Kidney (tissue), 14 donors: ENCODE results near the gene COP1. TPM values are rescaled to one million over a fixed set of nuclear protein-coding genes. Genes with fewer than 3 reads are reported as not detected.

ENCODE experiments used
- DNase-seq, 5 donors: peaks; one replicate each; pipeline ENCODE4 v3.0.0-alpha.2; 2013 to 2020
- FAIRE-seq: peaks from 2 replicates; lab custom pipeline; 2012; peaks lifted over from hg19 to GRCh38; lab: Jason Lieb, UNC
- H3K27ac ChIP-seq, 2 donors: one replicate each; pipeline ENCODE4 v1.7.0; 2013; ENCODE audit warnings: low read depth in 2 of 2, low read length in 2 of 2, inconsistent platforms in 1 of 2
- H3K27me3 ChIP-seq: one replicate; pipeline ENCODE4 v1.7.1; 2013; ENCODE audit warnings: low read length, inconsistent platforms; ENCODE audit not compliant: control insufficient read depth, insufficient read depth
- H3K36me3 ChIP-seq, 3 donors: one replicate each; pipeline versions ENCODE4 v1.7.0 to v1.7.1; 2013; ENCODE audit warnings: low read length in 3 of 3, control low read depth in 1 of 3, inconsistent platforms in 1 of 3; ENCODE audit not compliant: insufficient read depth in 3 of 3, control insufficient read depth in 2 of 3
- H3K4me1 ChIP-seq, 3 donors: one replicate each; pipeline versions ENCODE4 v1.7.0 to v1.7.1; 2013; ENCODE audit warnings: low read length in 3 of 3, inconsistent platforms in 1 of 3, low read depth in 1 of 3; ENCODE audit not compliant: control insufficient read depth in 2 of 3, insufficient read depth in 2 of 3
- H3K4me3 ChIP-seq, 3 donors: one replicate each; pipeline versions ENCODE4 v1.7.0 to v1.8.1; 2013; ENCODE audit warnings: low read length in 3 of 3, control low read depth in 1 of 3, inconsistent platforms in 1 of 3
- H3K9ac ChIP-seq, 3 donors: one replicate each; pipeline versions ENCODE4 v1.7.0 to v1.7.1; 2013; ENCODE audit warnings: low read length in 3 of 3, control low read depth in 1 of 3, inconsistent platforms in 1 of 3
- H3K9me3 ChIP-seq, 3 donors: one replicate each; pipeline versions ENCODE4 v1.7.0 to v1.7.1; 2013; ENCODE audit warnings: low read length in 3 of 3, control low read depth in 1 of 3, inconsistent platforms in 1 of 3; ENCODE audit not compliant: control insufficient read depth in 2 of 3, insufficient read depth in 1 of 3
- CTCF ChIP-seq: IDR thresholded peaks from 3 replicates; pipeline ENCODE4 v1.5.1; 2012; ENCODE audit warnings: mild to moderate bottlenecking, moderate library complexity, borderline replicate concordance; ENCODE audit not compliant: insufficient read depth; ENCODE audit errors: extremely low read depth
- intact Hi-C: fragments of 100-400 bp; cut with DNase I; formaldehyde crosslinking; loops from one replicate; pipeline ENCODE4 v1.11.1; 2022
- polyA plus RNA-seq: library from polyadenylated mRNA; stranded (reverse); fragments of 350-450 nt; fragmentation: Illumina TruSeq; extraction: RNeasy Lipid Tissue Mini Kit (QIAGEN cat#74804); gene quantifications from one replicate; pipeline ENCODE4 v1.2.3, GENCODE V29; 2014; ENCODE audit warnings: low read depth, low replicate concordance; ENCODE audit not compliant: insufficient read depth
- total RNA-seq: library from RNA; stranded (reverse); fragmentation: NEBNext Ultra II Directional; extraction: Animal tissue kit (Norgen Biotek cat#: 25700); gene quantifications from one replicate; pipeline ENCODE4 v1.2.1, GENCODE V29; 2021
- donor health status: control.
- donor health status: control.
- donor health status: control.
- donor health status: control.
- donor health status: control.
- donor health status: DM: yes; HTN: yes; CAD: no.
- donor health status: Normal renal cell carcinoma (clear cell type).

Gene COP1
- total and polyA plus RNA-seq, 2 donors from 2014 or later, result 38.3 to 40.2 TPM

- H3K27ac ChIP-seq, result no peak overlapping the region
- no peaks in the 10 kb centered on the region for H3K9me3 ChIP-seq
- intact Hi-C loops, result no loop called here
- no peak for FAIRE-seq
- H3K4me1 ChIP-seq, result no peaks in the 10 kb centered on the region
- peaks cover 0 to 8% (median 0%) of the 10 kb centered on the region in 3 donors for H3K36me3 ChIP-seq
- H3K27me3 ChIP-seq, result no peaks in the 10 kb centered on the region
- H3K9ac ChIP-seq, result no peak overlapping the region
- DNase-seq, result no peak
- TF ChIP-seq CTCF, result no peak
- H3K4me3 ChIP-seq, result no peak overlapping the region
Observed at GRCh38 chr1:175935166-175935565, 271.9 kb downstream of the COP1 start.

DNA sequence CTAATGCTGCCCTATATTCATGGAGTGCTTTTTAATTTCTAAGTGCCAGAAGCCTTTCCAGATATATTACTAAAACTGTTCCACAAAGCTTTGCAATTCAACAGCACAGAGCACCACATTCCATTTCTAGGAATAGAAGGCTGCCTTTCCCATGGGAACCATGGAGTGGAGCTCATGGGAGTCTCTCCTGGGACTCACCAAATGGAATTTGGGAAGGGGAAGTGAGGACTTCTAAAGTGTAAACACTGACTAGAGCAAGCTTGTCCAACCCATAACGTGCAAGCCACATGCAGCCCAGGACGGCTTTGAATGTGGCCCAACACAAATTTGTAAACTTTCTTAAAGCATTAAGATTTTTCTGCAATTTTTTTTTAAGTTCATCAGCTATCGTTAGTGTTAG, 273.3 kb downstream of the COP1 start:
- Histone ChIP-seq H3K27me3 (no peaks in the 10 kb centered on the region), H3K9me3 (no peaks in the 10 kb centered on the region), H3K4me3 (no peak overlapping the region), H3K27ac (no peak overlapping the region), H3K9ac (no peak overlapping the region), H3K4me1 (no peaks in the 10 kb centered on the region), H3K36me3 (no peaks in the 10 kb centered on the region)
- FAIRE-seq (no peak), DNase-seq (no peak)
- intact Hi-C loops, result no loop called here
- TF ChIP-seq CTCF, result no peak

- no peak overlapping the region for H3K9ac ChIP-seq
- peak; percentile 11 for FAIRE-seq
- H3K36me3 ChIP-seq, result no peaks in the 10 kb centered on the region
Observed at GRCh38 chr1:175927944-175928343, 279.1 kb downstream of the COP1 start.

More at GRCh38 chr1:175927944-175928343, 279.1 kb downstream of the COP1 start:
- Histone ChIP-seq H3K9me3 (peaks cover 2 to 3% (median 2%) of the 10 kb centered on the region in 3 donors), H3K4me3 (no peak overlapping the region), H3K4me1 (no peaks in the 10 kb centered on the region), H3K27me3 (no peaks in the 10 kb centered on the region), H3K27ac (no peak overlapping the region)
- DNase-seq, result no peak
- TF ChIP-seq CTCF, result no peak
- intact Hi-C loops, result no loop called here
